ENCODE measurements around the gene GIT2. TPM values are rescaled to one million over a fixed set of nuclear protein-coding genes. Genes with fewer than 3 reads are reported as not detected.
A peak's percentile ranks its signal among the peaks of the same experiment; 100 is the strongest.

The GIT2 gene
- total and polyA plus RNA-seq, 10 of the 15 experiments (the other 5 are each of a cell fraction or from before 2014, with no cell fraction given): 9.1 to 49.9 (median 43.9) TPM

- TF ChIP-seq, protein P1, sequence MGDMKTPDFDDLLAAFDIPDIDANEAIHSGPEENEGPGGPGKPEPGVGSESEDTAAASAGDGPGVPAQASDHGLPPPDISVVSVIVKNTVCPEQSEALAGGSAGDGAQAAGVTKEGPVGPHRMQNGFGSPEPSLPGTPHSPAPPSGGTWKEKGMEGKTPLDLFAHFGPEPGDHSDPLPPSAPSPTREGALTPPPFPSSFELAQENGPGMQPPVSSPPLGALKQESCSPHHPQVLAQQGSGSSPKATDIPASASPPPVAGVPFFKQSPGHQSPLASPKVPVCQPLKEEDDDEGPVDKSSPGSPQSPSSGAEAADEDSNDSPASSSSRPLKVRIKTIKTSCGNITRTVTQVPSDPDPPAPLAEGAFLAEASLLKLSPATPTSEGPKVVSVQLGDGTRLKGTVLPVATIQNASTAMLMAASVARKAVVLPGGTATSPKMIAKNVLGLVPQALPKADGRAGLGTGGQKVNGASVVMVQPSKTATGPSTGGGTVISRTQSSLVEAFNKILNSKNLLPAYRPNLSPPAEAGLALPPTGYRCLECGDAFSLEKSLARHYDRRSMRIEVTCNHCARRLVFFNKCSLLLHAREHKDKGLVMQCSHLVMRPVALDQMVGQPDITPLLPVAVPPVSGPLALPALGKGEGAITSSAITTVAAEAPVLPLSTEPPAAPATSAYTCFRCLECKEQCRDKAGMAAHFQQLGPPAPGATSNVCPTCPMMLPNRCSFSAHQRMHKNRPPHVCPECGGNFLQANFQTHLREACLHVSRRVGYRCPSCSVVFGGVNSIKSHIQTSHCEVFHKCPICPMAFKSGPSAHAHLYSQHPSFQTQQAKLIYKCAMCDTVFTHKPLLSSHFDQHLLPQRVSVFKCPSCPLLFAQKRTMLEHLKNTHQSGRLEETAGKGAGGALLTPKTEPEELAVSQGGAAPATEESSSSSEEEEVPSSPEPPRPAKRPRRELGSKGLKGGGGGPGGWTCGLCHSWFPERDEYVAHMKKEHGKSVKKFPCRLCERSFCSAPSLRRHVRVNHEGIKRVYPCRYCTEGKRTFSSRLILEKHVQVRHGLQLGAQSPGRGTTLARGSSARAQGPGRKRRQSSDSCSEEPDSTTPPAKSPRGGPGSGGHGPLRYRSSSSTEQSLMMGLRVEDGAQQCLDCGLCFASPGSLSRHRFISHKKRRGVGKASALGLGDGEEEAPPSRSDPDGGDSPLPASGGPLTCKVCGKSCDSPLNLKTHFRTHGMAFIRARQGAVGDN (IDR thresholded peaks at IDR 0.05): peak; percentile 50
- no peak for TF ChIP-seq SUPT20H (IDR thresholded peaks at IDR 0.05; ENCODE audit: borderline replicate concordance, control insufficient read depth, low read depth, low read length)
- TF ChIP-seq POU2F2 (IDR thresholded peaks at IDR 0.05; ENCODE audit: borderline replicate concordance, low read depth, low read length): peak; percentile 89
- no peak for TF ChIP-seq ZNF622 (IDR thresholded peaks at IDR 0.05)
- TF ChIP-seq TCF7 (IDR thresholded peaks at IDR 0.05; ENCODE audit: borderline replicate concordance): no peak
- TF ChIP-seq BCL11A (IDR thresholded peaks at IDR 0.05; ENCODE audit: low read depth, low read length): 0 out of 2 replicates have a peak, but pooled peaks have one; percentile 21
- no peak for TF ChIP-seq FOS (IDR thresholded peaks at IDR 0.05; ENCODE audit: borderline replicate concordance, extremely low read depth, insufficient read length)
- TF ChIP-seq GABPA (IDR thresholded peaks at IDR 0.05; ENCODE audit: low read depth): peak; percentile 48; the same call in 1 of the 2 replicates
- peak; percentile 80; the same call in 1 of the 2 replicates for TF ChIP-seq ZNF24 (IDR thresholded peaks at IDR 0.05)
- TF ChIP-seq ESRRA (IDR thresholded peaks at IDR 0.05; ENCODE audit: low read length): peak; percentile 15; the same call in 1 of the 2 replicates
- TF ChIP-seq ZBED1 (IDR thresholded peaks at IDR 0.05; ENCODE audit: borderline replicate concordance): no peak
- no peak for TF ChIP-seq SUZ12 (IDR thresholded peaks at IDR 0.05; ENCODE audit: unreplicated experiment)
- peak; percentile 82 for TF ChIP-seq HCFC1 (IDR thresholded peaks at IDR 0.05; ENCODE audit: low read length)
- TF ChIP-seq SMC3 (IDR thresholded peaks at IDR 0.05; ENCODE audit: borderline replicate concordance, low read length): no peak
- TF ChIP-seq HDGF (IDR thresholded peaks at IDR 0.05): peak; percentile 55; the same call in 1 of the 2 replicates
- peak; percentile 100 for TF ChIP-seq JUND (IDR thresholded peaks at IDR 0.05; ENCODE audit: low read depth, low read length)
- peak; percentile 98 for TF ChIP-seq NBN (IDR thresholded peaks at IDR 0.05)
- TF ChIP-seq RAD21 (IDR thresholded peaks at IDR 0.05; ENCODE audit: insufficient read depth, low read depth, low read length): no peak
- TF ChIP-seq, protein P2, sequence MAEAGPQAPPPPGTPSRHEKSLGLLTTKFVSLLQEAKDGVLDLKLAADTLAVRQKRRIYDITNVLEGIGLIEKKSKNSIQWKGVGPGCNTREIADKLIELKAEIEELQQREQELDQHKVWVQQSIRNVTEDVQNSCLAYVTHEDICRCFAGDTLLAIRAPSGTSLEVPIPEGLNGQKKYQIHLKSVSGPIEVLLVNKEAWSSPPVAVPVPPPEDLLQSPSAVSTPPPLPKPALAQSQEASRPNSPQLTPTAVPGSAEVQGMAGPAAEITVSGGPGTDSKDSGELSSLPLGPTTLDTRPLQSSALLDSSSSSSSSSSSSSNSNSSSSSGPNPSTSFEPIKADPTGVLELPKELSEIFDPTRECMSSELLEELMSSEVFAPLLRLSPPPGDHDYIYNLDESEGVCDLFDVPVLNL (IDR thresholded peaks at IDR 0.05; ENCODE audit: low read depth, low read length): no peak; the same call in 1 of the 2 replicates
- no peak for TF ChIP-seq RBBP5 (conservative IDR thresholded peaks at IDR 0.05)
- peak; percentile 99 to 100 for TF ChIP-seq BHLHE40 (IDR thresholded peaks at IDR 0.05; ENCODE audit: borderline replicate concordance in 1 of 2, low read depth in 2 of 2, low read length in 1 of 2)
- peak; percentile 78; the same call in 1 of the 2 replicates for TF ChIP-seq POLR2AphosphoS2 (IDR thresholded peaks at IDR 0.05; ENCODE audit: low read depth, low read length)
- peak; percentile 80 for TF ChIP-seq RELA (IDR thresholded peaks at IDR 0.05; ENCODE audit: borderline replicate concordance, partially characterized antibody)
- TF ChIP-seq CHD2 (IDR thresholded peaks at IDR 0.05; ENCODE audit: borderline replicate concordance, low read depth, low read length): peak; percentile 47; the same call in 1 of the 2 replicates
- TF ChIP-seq BACH1 (IDR thresholded peaks at IDR 0.05; ENCODE audit: borderline replicate concordance): peak; percentile 90
- TF ChIP-seq PBX3 (IDR thresholded peaks at IDR 0.05; ENCODE audit: insufficient replicate concordance, low read depth, low read length): peak; percentile 37
Observed at GRCh38 chr12:109998904-109999648, 2.9 kb upstream of the GIT2 start, which contains the start of gene ANKRD13A (continued).
